ENCODE data around the gene LAYN.

GRCh38 chr11:111571829-111572501 lies 31.4 kb downstream of the LAYN start:
- TF ChIP-seq CTCF (IDR thresholded peaks at IDR 0.05) (no peak), POLR2A (IDR thresholded peaks at IDR 0.05) (no peak), POLR2AphosphoS5 (IDR thresholded peaks at IDR 0.05) (no peak)

All from gastroesophageal sphincter (tissue), 3 donors.